ENCODE measurements around the gene NUDT6. TPM values are rescaled to one million over a fixed set of nuclear protein-coding genes. Genes with fewer than 3 reads are reported as not detected.

The NUDT6 gene
- total RNA-seq, 2 donors from 2014 or later = 4.9 to 18.5 TPM

DNA sequence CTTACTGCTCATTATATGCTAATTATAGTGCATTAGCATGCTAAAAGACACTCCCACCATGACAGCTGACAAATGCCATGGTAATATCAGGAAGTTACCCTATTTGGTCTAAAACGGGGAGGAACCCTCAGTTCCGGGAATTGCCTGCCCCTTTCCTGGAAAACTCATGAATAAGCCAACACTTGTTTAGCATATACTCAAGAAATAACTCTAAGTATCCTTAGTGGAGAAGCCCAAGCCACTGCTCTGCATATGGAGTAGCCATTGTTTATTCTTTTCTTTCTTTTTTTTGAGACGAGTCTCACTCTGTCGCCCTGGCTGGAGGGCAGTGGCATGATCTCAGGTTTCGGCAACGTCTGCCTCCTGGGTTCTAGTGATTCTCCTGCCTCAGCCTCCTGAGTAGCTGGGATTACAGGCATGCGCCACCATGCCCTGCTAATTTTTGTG lies 15.5 kb downstream of the NUDT6 start:
- Histone ChIP-seq H3K4me3 (no peak overlapping the region), H3K4me1 (no peaks in the 10 kb centered on the region), H3K27me3 (no peaks in the 10 kb centered on the region), H3K27ac (no peak overlapping the region), H3K9me3 (no peaks in the 10 kb centered on the region), H3K36me3 (no peaks in the 10 kb centered on the region)
- TF ChIP-seq, protein P1, sequence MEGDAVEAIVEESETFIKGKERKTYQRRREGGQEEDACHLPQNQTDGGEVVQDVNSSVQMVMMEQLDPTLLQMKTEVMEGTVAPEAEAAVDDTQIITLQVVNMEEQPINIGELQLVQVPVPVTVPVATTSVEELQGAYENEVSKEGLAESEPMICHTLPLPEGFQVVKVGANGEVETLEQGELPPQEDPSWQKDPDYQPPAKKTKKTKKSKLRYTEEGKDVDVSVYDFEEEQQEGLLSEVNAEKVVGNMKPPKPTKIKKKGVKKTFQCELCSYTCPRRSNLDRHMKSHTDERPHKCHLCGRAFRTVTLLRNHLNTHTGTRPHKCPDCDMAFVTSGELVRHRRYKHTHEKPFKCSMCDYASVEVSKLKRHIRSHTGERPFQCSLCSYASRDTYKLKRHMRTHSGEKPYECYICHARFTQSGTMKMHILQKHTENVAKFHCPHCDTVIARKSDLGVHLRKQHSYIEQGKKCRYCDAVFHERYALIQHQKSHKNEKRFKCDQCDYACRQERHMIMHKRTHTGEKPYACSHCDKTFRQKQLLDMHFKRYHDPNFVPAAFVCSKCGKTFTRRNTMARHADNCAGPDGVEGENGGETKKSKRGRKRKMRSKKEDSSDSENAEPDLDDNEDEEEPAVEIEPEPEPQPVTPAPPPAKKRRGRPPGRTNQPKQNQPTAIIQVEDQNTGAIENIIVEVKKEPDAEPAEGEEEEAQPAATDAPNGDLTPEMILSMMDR (IDR thresholded peaks at IDR 0.05) = no peak
- no peak for DNase-seq (ENCODE audit: low spot score)

DNA sequence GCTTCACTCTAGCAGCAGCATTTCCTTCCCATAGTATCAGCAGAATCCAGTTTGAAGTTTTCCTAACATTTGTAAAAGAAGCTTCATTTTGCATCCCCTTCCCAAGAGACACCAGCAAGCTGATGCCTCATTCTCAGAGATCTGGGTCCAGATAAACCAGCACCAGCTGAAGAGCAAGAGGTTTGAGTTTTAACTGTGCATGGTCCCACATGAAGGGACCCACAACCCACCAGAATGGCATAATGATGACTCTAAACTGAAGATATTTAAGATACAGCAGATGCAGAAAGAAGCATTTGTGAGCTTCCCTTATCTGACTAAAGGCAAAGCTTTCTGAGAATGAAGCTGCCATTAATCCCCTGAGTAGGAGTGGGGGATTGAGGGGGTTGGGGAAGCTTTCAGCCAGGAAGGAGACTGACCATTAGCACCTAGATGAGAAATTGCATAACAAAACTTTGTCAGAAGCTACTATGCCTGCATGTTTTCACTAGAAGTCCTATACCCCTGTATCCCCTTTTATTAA lies 18.6 kb downstream of the NUDT6 start:
- TF ChIP-seq, protein P1 (IDR thresholded peaks at IDR 0.05) = no peak
- no peaks in the 10 kb centered on the region for H3K9me3 ChIP-seq
- no peaks in the 10 kb centered on the region for H3K27me3 ChIP-seq
- DNase-seq (ENCODE audit: low spot score) = no peak
- no peak overlapping the region for H3K4me3 ChIP-seq
- no peaks in the 10 kb centered on the region for H3K36me3 ChIP-seq
- H3K4me1 ChIP-seq = no peaks in the 10 kb centered on the region
- no peak overlapping the region for H3K27ac ChIP-seq

DNA sequence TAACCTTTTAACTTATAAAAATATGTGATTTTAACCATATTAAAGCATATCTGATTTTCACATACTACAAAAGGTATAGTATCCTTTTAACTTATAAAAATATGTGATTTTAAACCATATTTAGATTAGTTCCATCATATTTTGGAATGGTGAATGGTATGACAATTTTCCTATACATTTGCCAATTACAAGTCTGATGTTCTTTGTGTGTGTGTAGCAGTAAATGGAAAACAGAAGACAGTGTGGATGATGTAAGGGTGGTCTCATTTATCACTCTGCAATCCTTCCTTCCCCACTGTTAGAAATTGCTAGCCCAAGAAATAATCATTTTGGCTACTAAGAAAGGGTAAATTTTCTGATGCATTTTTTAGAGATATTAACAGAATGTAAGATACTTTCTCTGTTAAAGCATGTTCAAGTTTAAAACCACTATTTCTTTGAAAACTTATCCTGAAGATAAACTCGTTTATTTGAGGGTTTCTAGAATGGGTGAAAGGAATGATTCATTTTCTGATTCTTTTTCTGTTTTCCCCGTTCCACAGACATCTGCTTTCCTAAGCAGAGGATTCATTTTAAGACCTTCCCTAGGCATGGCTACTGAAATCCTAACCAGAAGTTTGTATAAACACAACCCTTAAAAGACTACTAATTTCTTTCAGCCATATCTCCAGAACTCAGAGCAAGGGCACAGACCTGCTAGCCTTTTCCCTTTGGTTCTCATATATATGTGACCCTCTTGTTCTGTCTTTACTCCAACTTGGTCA lies 21.0 kb downstream of the NUDT6 start:
- TF ChIP-seq, protein P1 (IDR thresholded peaks at IDR 0.05) = no peak
- no peaks in the 10 kb centered on the region for H3K27me3 ChIP-seq
- no peak for DNase-seq (ENCODE audit: low spot score)
- no peaks in the 10 kb centered on the region for H3K9me3 ChIP-seq
- H3K36me3 ChIP-seq = no peaks in the 10 kb centered on the region
- peaks cover 0 to 6% of the 10 kb centered on the region in 2 donors for H3K4me1 ChIP-seq
- H3K4me3 ChIP-seq = no peak overlapping the region
- no peak overlapping the region for H3K27ac ChIP-seq

DNA sequence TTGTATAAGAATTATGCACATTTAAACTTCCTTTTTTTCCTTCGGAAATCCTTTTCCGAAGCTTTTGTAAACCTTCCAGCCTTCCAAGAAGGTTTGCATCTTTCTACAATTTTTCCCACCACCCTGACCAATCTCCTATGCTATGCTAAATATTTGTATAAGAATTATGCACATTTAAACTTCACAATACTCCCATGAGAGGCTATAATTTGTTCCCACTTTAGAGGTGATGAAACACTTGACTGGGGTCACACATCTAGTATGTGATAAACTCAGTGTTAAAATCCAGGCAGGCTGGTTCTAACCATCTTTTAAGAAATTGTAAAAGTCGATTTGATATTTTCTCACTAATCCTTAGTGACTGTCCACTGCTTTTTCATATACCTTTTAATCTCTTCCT lies 22.1 kb downstream of the NUDT6 start:
- Histone ChIP-seq H3K27me3 (no peaks in the 10 kb centered on the region), H3K9me3 (no peaks in the 10 kb centered on the region), H3K4me3 (no peak overlapping the region), H3K36me3 (no peaks in the 10 kb centered on the region), H3K27ac (no peak overlapping the region), H3K4me1 (peaks cover 0 to 6% of the 10 kb centered on the region in 2 donors)
- TF ChIP-seq, protein P1 (IDR thresholded peaks at IDR 0.05) = no peak
- DNase-seq (ENCODE audit: low spot score) = no peak

DNA sequence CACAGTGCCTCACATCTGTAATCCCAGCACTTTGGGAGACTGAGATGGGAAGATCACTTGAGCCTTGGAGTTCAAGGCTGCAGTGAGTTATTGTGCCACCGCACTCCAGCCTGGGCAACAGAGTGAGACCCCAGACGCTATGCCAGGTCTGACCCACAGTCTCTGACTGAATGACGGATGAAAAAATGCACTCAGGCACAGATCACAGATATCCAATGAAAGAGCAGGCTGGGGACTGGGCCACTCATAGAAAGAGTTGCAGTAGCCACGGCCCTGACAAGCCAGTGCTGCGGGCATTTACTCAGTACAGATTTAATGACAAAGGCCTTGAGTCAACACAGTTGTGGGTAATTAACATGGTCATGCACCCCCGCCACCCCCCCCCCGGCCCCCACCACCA lies 22.7 kb downstream of the NUDT6 start:
- TF ChIP-seq, protein P1 (IDR thresholded peaks at IDR 0.05) = no peak
- Histone ChIP-seq H3K27me3 (no peaks in the 10 kb centered on the region), H3K9me3 (no peaks in the 10 kb centered on the region), H3K36me3 (no peaks in the 10 kb centered on the region), H3K4me3 (no peak overlapping the region), H3K27ac (no peak overlapping the region), H3K4me1 (peaks cover 0 to 6% of the 10 kb centered on the region in 2 donors)
- DNase-seq (ENCODE audit: low spot score) = no peak
